HepG2 (cell line): ENCODE results near the gene TBL3. TPM values are rescaled to one million over a fixed set of nuclear protein-coding genes. Genes with fewer than 3 reads are reported as not detected.
A peak's percentile ranks its signal among the peaks of the same experiment; 100 is the strongest.

Experiments
- AKAP8 ChIP-seq: sonication (generic); formaldehyde crosslinking; IDR thresholded peaks from 2 replicates; pipeline ENCODE4 v1.5.1; 2020; ENCODE audit warnings: mild to moderate bottlenecking, missing genetic modification reagents
- ARNT2 ChIP-seq: sonication (generic); formaldehyde crosslinking; IDR thresholded peaks from 2 replicates; pipeline ENCODE4 v1.8.0; 2022; ENCODE audit warnings: mild to moderate bottlenecking, low read depth, missing genetic modification reagents, moderate library complexity
- BORCS8-MEF2B ChIP-seq: sonication (generic); formaldehyde crosslinking; IDR thresholded peaks from 2 replicates; pipeline ENCODE4 v1.8.0; 2022; ENCODE audit warnings: mild to moderate bottlenecking, missing genetic modification reagents
- KMT2B ChIP-seq: IDR thresholded peaks from 2 replicates; pipeline ENCODE4 v1.6.1; 2016; ENCODE audit warnings: missing genetic modification reagents, missing compliant biosample characterization
- NFKB2 ChIP-seq: sonication (generic); formaldehyde crosslinking; IDR thresholded peaks from 2 replicates; pipeline ENCODE4 v1.4.0; 2020; ENCODE audit warnings: missing genetic modification reagents, borderline replicate concordance
- PHF8 ChIP-seq: sonication (generic); formaldehyde crosslinking; IDR thresholded peaks from 2 replicates; pipeline ENCODE4 v1.5.0; 2020; ENCODE audit warnings: missing genetic modification reagents
- RFXANK ChIP-seq: IDR thresholded peaks from 2 replicates; pipeline ENCODE4 v1.6.1; 2016
- RFXAP ChIP-seq: sonication (generic); formaldehyde crosslinking; IDR thresholded peaks from 2 replicates; pipeline ENCODE4 v1.4.0; 2020; ENCODE audit warnings: missing genetic modification reagents, borderline replicate concordance
- ZMYM4 ChIP-seq: sonication (generic); formaldehyde crosslinking; IDR thresholded peaks from 2 replicates; pipeline ENCODE4 v1.8.1; 2023; ENCODE audit warnings: mild to moderate bottlenecking, missing genetic modification reagents
- ZNF644 ChIP-seq: IDR thresholded peaks from 2 replicates; pipeline ENCODE4 v1.6.1; 2016; ENCODE audit warnings: low read depth
- ZNF773 ChIP-seq: sonication (generic); formaldehyde crosslinking; IDR thresholded peaks from 2 replicates; pipeline ENCODE4 v1.4.0; 2020; ENCODE audit warnings: missing genetic modification reagents, borderline replicate concordance
- ZSCAN20 ChIP-seq: sonication (generic); formaldehyde crosslinking; IDR thresholded peaks from 2 replicates; pipeline ENCODE4 v1.4.0; 2020; ENCODE audit warnings: missing genetic modification reagents, mild to moderate bottlenecking, borderline replicate concordance
- polyA plus RNA-seq, 8 experiments: library from polyadenylated mRNA; depleted of rRNA in 3 of 8; stranded (reverse) in 7 of 8; unstranded in 1 of 8; fragments of >200 nt; fragmentation: Illumina TruSeq in 4 of 8; extraction: Trizol in 4 of 8; gene quantifications; 2 replicates each; pipeline versions ENCODE4 v1.2.1 to v1.2.3, GENCODE V29; 2011 to 2016; ENCODE audit warnings: low read depth in 4 of 8, missing spikeins in 1 of 8, mixed read lengths in 1 of 8; ENCODE audit not compliant: insufficient read depth in 1 of 8
- total RNA-seq, 5 experiments: library from RNA; depleted of rRNA; stranded (reverse); fragments of >200 nt; fragmentation: Illumina TruSeq; extraction: Trizol; gene quantifications; 2 replicates each; pipeline ENCODE4 v1.2.3, GENCODE V29; 2016; ENCODE audit warnings: low read depth in 1 of 5
- TF ChIP-seq, protein P1 (sequence below): sonication (generic); formaldehyde crosslinking; IDR thresholded peaks from 2 replicates; pipeline ENCODE4 v1.4.0; 2020; ENCODE audit warnings: mild to moderate bottlenecking, missing genetic modification reagents
- TF ChIP-seq, protein P2 (sequence below): sonication (generic); formaldehyde crosslinking; IDR thresholded peaks from 2 replicates; pipeline ENCODE4 v1.8.0; 2022; ENCODE audit warnings: missing genetic modification reagents, low read depth, mild to moderate bottlenecking, borderline replicate concordance
- TF ChIP-seq, protein P3 (sequence below): sonication (generic); formaldehyde crosslinking; conservative IDR thresholded peaks from 2 replicates; pipeline ENCODE4 v1.8.1; 2023; ENCODE audit warnings: missing genetic modification reagents
- TF ChIP-seq, protein P4 (sequence below): sonication (generic); formaldehyde crosslinking; IDR thresholded peaks from 2 replicates; pipeline ENCODE4 v1.8.1; 2023; ENCODE audit warnings: mild to moderate bottlenecking, inconsistent platforms, moderate library complexity, missing genetic modification reagents, borderline replicate concordance
- TF ChIP-seq, protein P5 (sequence below): sonication (generic); formaldehyde crosslinking; IDR thresholded peaks from 2 replicates; pipeline ENCODE4 v1.4.0; 2020; ENCODE audit warnings: mild to moderate bottlenecking, missing genetic modification reagents, borderline replicate concordance
- TF ChIP-seq, protein P6 (sequence below): sonication (generic); formaldehyde crosslinking; IDR thresholded peaks from 2 replicates; pipeline ENCODE4 v1.9.0; 2022; ENCODE audit warnings: low read depth, missing genetic modification reagents

TBL3 gene
- total and polyA plus RNA-seq, 2 of the 13 experiments (the other 11 are each of a cell fraction or from before 2014, with no cell fraction given): 16.8 to 38.0 TPM

DNA sequence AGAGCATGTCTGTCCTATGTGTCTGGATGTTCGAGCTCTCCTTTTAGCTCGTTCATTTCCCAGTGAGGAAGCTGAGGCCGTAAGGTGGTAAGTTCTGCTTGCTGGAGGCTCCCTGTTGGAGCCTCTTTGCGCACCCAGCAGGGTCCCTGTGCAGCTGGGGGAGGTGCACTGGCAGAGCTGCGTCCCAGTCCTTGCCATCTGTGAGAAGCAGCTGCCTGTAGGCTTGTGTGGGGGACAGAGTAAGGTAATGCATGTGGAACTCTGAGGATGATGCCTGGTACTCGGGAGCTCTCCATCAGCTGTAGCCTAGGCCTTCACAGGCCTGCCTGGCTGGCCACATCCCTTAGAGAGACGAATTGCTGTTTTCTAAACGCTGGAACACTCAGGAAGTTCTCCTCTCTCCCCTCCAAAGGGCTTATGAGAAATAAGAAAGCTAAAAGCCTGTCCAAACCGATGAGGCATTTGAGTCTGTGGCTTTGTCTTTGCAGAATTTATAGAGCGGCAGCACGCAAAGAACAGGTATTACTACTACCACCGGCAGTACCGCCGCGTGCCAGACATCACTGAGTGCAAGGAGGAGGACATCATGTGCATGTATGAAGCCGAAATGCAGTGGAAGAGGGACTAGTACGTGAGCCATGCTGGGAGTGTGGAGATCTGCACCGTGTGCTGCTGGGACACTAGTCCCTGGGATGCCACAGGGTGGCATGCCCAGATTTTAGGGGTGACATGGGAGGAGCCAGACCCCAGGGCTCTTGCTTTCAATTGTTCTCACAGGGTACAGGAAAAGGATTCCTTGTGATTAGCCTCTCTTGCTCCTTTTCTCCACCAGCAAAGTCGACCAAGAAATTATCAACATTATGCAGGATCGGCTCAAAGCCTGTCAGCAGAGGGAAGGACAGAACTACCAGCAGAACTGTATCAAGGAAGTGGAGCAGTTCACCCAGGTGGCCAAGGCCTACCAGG lies 10.9 kb upstream of the TBL3 start (continued):
- TF ChIP-seq, protein P1, sequence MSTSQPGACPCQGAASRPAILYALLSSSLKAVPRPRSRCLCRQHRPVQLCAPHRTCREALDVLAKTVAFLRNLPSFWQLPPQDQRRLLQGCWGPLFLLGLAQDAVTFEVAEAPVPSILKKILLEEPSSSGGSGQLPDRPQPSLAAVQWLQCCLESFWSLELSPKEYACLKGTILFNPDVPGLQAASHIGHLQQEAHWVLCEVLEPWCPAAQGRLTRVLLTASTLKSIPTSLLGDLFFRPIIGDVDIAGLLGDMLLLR: no peak
- TF ChIP-seq RFXANK (CRISPR knock-in tag): no peak
- TF ChIP-seq KMT2B: no peak
- TF ChIP-seq ZSCAN20 (CRISPR knock-in tag): 0 out of 2 replicates have a peak, but pooled peaks have one; percentile 2
- TF ChIP-seq BORCS8-MEF2B (CRISPR knock-in tag): no peak; the same call in 1 of the 2 replicates
- TF ChIP-seq ZNF644 (CRISPR knock-in tag): no peak
- TF ChIP-seq, protein P2, sequence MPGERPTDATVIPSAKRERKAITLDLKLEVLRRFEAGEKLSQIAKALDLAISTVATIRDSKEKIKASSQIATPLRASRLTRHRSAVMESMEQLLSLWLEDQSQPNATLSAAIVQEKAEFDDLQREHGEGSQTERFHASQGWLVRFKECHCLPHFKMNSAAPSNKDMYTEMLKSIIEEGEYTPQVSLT: no peak
- TF ChIP-seq, protein P3, sequence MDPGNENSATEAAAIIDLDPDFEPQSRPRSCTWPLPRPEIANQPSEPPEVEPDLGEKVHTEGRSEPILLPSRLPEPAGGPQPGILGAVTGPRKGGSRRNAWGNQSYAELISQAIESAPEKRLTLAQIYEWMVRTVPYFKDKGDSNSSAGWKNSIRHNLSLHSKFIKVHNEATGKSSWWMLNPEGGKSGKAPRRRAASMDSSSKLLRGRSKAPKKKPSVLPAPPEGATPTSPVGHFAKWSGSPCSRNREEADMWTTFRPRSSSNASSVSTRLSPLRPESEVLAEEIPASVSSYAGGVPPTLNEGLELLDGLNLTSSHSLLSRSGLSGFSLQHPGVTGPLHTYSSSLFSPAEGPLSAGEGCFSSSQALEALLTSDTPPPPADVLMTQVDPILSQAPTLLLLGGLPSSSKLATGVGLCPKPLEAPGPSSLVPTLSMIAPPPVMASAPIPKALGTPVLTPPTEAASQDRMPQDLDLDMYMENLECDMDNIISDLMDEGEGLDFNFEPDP: no peak
- TF ChIP-seq, protein P4, sequence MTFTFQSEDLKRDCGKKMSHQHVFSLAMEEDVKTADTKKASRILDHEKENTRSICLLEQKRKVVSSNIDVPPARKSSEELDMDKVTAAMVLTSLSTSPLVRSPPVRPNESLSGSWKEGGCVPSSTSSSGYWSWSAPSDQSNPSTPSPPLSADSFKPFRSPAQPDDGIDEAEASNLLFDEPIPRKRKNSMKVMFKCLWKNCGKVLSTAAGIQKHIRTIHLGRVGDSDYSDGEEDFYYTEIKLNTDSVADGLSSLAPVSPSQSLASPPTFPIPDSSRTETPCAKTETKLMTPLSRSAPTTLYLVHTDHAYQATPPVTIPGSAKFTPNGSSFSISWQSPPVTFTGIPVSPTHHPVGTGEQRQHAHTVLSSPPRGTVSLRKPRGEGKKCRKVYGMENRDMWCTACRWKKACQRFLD (CRISPR knock-in tag): no peak
- TF ChIP-seq, protein P5, sequence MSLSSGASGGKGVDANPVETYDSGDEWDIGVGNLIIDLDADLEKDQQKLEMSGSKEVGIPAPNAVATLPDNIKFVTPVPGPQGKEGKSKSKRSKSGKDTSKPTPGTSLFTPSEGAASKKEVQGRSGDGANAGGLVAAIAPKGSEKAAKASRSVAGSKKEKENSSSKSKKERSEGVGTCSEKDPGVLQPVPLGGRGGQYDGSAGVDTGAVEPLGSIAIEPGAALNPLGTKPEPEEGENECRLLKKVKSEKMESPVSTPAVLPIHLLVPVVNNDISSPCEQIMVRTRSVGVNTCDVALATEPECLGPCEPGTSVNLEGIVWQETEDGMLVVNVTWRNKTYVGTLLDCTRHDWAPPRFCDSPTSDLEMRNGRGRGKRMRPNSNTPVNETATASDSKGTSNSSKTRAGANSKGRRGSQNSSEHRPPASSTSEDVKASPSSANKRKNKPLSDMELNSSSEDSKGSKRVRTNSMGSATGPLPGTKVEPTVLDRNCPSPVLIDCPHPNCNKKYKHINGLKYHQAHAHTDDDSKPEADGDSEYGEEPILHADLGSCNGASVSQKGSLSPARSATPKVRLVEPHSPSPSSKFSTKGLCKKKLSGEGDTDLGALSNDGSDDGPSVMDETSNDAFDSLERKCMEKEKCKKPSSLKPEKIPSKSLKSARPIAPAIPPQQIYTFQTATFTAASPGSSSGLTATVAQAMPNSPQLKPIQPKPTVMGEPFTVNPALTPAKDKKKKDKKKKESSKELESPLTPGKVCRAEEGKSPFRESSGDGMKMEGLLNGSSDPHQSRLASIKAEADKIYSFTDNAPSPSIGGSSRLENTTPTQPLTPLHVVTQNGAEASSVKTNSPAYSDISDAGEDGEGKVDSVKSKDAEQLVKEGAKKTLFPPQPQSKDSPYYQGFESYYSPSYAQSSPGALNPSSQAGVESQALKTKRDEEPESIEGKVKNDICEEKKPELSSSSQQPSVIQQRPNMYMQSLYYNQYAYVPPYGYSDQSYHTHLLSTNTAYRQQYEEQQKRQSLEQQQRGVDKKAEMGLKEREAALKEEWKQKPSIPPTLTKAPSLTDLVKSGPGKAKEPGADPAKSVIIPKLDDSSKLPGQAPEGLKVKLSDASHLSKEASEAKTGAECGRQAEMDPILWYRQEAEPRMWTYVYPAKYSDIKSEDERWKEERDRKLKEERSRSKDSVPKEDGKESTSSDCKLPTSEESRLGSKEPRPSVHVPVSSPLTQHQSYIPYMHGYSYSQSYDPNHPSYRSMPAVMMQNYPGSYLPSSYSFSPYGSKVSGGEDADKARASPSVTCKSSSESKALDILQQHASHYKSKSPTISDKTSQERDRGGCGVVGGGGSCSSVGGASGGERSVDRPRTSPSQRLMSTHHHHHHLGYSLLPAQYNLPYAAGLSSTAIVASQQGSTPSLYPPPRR: no peak
- no peak for TF ChIP-seq ZMYM4 (CRISPR knock-in tag)
- no peak for TF ChIP-seq RFXAP (CRISPR knock-in tag)
- no peak for TF ChIP-seq NFKB2 (CRISPR knock-in tag)
- TF ChIP-seq ZNF773 (CRISPR knock-in tag): no peak
- peak; percentile 43; the same call in 1 of the 2 replicates for TF ChIP-seq PHF8 (CRISPR knock-in tag)
- TF ChIP-seq ARNT2 (CRISPR knock-in tag): no peak; the same call in 1 of the 2 replicates
- TF ChIP-seq, protein P6, sequence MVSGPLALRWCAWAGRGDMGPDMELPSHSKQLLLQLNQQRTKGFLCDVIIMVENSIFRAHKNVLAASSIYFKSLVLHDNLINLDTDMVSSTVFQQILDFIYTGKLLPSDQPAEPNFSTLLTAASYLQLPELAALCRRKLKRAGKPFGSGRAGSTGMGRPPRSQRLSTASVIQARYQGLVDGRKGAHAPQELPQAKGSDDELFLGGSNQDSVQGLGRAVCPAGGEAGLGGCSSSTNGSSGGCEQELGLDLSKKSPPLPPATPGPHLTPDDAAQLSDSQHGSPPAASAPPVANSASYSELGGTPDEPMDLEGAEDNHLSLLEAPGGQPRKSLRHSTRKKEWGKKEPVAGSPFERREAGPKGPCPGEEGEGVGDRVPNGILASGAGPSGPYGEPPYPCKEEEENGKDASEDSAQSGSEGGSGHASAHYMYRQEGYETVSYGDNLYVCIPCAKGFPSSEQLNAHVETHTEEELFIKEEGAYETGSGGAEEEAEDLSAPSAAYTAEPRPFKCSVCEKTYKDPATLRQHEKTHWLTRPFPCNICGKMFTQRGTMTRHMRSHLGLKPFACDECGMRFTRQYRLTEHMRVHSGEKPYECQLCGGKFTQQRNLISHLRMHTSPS: no peak
- 0 out of 2 replicates have a peak, but pooled peaks have one; percentile 21 for TF ChIP-seq AKAP8 (CRISPR knock-in tag)
